ENCODE results near the gene PPAN. TPM values are rescaled to one million over a fixed set of nuclear protein-coding genes. Genes with fewer than 3 reads are reported as not detected.

The PPAN gene
- polyA plus RNA-seq, 1 donor, result 28.4 TPM

DNA sequence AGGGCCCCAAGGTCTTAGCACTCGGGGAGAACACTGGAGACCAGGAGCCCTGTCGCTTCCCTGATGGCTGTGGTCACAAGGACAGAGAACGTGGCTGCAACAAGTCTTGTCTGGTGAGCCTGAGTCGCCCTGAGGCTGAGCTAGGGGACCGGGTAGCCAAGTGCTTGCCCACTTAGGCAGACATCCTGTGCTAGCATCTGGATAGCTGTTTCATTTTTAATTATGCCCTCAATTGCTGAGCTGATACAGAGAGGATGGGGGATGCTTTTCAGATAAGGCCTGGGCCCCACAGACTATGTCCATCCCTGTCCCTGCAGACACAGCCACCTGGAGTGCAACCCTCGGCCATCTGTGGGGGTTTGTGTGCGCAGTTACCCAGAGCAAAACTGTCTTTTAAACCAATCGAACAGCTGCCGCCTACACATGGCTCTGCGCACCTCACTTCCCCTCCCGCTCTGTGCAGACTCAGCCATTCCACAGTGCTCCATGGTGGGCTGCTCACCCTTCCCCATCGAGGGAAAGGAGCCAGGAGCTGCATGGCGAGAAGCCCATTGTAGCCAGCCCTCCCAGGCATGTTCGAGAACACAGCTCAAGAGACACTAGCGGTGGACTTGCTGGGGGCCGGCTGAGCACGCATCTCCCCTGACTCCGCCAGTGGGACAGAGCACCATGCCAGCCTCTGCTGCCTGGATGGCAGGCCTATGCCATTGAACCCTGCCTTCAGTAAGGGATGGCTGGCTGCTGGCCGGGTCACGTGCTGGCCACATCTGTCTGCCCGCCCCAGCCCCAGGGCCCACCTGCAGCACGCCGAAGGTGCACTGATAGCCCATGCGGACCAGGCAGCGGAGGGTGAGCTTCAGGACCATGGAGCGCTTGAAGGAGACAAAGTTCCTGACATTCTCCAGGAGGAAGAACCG is 33.0 kb downstream of the PPAN start:
- no peak for DNase-seq

DNA sequence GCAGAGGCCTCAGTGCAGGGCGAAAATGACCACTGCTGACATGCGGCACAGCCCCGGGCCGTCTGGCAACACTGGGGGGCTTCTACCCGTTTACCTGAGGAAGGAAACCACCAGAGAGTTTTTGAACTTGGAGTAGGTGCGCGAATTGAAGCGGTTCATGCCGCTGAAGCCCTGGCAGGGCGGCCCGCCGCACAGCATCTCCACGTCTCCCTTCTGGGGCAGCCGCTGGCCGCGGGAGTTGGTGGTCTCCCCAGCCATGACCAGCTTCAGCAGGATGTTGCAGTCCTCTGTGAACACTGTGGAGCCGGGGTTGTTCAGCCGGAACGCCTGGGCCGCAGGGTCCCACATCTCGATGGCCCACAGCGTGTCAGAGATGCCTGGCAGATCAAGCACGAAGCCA is 33.8 kb downstream of the PPAN start:
- no peak for DNase-seq

DNA sequence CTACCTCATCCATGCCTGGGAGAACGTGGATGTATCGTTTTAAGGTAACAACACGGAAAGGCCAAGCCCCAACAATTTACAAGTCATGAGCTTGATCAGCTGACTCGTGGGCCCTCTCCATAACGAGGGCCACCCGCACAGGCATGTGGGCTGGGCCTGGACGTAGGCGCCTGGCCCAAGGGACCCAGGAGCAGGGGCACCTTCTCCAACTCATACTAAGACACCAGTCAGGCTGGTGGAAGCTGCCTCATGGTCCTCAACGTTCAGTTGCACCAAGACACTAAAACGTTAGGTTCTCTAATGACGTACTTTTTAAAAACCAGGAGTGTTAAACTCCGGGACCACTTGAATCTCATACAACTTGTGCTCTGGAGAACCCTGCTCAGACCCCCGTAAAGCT is 35.3 kb downstream of the PPAN start:
- no peak for DNase-seq

DNA sequence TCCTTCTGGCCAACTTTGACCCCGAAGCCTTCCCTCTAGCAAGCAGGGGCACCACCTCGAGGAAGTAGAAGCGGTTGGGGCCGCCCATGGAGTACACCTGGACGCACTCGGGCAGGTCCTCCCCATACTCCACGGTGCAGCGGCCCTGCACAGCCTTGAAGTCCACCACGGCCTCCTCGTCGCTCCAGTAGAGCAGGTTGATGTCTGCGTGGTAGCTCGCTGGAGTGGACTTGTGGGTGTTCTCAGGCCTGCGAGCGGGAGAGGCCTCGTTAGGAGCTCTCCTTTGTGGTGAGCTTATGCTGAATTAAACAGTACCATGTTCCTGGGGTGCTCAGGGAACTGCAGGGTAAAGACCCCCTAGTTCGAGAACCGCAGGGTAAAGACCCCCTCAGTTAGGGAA is 35.8 kb downstream of the PPAN start:
- no peak for DNase-seq

DNA sequence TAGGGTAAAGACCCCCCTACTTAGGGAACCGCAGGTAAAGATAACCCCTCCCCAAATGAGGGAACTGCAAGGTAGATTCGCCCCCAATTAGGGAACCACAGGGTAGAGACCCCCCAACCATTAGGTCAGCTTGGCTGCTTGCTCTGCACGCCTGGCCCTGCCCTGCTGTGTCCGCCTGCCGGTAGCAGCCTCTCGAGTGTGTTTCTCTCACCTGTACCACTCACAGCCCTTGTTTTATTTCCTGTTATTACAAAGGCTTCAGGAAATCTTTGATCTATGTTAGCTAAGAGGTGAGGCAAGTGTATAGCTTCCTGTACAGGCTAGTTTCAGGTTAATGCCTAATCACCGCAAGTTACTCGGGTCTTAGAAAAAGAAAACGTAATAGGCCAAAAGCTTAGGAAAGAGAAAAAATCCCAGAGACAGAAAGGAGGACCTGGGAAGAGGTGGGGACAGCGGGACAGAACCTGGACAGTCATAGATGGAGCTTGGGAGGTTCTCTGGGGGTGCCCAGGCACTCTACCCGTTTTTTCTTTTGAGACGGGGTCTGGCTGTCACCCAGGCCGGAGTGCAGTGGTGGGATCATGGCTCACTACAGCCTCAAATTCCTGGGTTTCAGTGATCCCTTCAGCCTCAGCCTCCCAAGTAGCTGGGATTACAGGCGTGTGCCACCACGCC is 36.7 kb downstream of the PPAN start:
- no peak for DNase-seq

DNA sequence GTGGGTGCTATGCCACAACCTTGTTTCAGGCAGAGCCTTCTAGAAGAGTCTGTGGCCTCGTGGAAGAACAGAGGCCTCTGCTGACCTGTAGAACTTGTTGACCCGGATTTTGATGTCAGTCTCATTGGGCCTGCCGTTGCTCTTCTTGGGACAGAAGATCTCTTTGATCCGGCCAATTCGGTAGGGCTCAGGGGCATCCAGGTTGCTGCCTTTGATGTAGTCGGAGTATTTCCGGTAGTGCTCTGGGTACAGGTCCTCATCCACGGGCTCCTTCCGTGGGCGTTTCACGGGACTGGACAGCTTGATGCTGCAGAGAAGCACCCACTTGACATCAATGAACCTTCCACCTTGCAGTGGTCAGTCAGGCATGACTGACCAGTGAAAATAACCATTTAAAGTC is 37.5 kb downstream of the PPAN start:
- no peak for DNase-seq

DNA sequence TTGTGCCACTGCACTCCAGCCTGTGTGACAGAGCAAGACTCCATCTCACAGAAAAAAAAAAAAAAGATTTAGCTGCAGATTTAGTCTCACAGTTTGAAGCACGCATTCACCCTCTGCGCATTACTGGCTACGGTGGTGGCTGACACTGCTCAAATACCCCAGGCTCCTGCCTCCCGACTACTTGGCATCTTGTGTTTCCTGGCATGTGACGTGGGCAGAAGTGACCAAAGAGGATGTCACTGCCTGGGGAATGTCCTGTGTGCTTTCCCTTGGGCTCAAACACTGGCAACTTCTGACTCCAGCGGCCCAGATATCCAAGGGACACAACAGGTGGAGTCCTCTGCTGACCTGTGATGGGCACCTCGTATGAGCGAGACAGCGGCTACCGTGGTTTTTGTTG is 38.2 kb downstream of the PPAN start:
- no peak for DNase-seq

DNA sequence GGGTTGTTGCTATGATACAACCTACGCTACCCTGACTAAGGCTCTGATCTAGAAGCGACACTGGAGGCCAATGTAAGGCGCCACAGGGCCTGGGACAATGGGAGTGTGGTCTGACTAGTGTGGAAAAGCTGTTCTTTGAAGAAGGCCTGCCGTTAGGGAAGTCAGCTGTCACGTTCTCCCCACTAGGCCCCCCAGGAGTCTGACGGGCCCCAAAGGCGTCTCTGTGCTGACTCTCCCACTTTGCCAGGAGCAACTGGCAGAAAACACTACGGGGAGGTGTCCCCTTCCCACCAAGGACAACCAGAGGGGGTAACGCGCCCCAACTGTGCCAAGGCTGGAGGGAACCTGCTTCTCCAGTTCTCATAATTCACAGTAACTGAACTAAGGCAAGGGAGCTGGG is 38.9 kb downstream of the PPAN start:
- no peak for DNase-seq

DNA sequence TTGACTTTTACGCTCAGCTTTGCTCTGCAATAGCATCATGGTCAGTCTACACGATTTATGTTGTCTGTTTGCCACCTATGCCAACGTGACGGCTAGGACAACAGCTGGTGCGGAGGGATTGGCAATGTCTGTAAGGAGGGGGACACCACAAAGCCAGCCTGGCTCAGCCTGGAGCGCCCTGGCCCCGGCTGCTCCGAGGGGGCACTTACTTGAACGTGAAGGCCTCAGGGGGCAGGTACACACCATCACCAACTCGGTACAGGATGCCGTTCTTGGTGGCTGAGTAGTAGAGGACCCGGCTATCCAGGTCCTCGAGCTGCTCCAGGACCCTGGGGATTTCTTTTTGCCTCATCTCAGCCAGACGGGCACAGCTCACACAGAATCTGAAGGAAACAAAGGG is 40.0 kb downstream of the PPAN start:
- no peak for DNase-seq

DNA sequence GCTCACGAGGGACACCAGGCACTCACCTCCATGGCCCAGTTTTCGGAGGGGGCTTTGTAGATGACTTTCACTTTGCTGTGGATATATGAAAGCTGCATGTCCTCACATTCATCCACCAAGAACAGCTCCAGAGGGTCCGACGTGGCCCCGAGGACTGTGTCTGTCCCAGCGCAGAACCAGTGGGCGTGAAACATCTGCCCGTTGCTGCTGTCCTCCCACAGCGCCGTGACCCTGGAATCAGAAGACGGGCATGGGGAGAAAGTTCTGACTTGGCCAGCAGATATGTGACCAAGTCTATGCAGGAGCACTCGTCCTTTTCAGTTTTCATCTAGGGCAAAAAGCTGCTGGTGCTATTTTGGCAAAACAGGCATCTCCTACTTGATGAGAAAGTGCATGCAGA is 43.3 kb downstream of the PPAN start:
- DNase-seq, result no peak

DNA sequence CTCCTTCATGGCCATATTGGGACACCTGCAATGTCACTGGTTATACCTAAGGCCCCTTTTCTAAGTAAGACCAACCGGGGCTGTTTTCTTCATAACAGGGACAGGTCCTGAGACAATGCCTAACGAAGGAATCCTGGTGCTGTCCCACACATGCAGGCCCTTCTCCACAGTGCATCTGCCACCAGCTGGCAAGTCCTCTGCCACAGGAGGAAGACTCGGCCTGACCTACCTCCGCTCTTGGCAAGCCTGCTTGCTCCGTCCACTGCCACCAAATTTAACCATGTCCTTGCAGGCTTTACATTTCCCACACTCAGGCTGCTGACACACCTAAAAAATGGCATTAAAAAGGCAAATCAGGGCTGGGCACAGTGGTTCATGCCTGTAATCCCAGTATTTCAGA is 45.4 kb downstream of the PPAN start:
- DNase-seq, result no peak

DNA sequence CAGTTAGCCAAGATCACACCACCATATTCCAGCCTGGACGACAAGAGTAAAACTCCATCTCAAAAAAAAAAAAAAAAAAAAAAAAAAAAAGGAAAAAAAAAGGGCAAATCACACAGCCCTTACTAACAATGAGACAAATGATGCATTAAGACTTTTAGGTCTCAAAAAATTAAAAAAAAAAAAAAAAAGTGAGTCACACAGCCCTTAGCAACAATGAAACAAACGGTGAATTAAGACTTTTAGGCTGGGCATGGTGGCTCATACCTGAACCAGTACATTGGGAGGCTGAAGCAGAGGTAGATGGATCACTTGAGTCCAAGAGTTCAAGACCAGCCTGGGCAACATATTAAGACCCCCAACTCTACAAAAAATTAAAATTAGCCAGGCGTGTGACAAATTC is 45.9 kb downstream of the PPAN start:
- no peak for DNase-seq

DNA sequence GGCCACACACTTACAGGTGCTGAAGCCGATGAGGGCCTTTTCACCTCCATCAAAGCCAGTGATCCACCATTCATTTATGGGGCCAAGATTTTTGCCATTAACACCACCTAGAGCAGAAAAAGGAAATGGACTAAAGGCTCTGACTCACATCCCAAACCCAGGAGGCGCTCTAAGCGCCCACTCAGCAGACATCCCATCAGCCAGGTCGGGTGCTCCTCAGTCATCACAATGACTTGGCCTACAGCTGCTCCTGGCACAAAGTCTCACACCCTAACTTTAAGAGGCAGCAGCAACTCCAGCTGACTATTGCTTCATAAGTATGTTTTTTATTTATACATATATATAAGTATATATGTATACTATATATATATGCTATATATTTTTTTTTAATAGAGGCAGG is 49.7 kb downstream of the PPAN start:
- DNase-seq, result no peak

DNA sequence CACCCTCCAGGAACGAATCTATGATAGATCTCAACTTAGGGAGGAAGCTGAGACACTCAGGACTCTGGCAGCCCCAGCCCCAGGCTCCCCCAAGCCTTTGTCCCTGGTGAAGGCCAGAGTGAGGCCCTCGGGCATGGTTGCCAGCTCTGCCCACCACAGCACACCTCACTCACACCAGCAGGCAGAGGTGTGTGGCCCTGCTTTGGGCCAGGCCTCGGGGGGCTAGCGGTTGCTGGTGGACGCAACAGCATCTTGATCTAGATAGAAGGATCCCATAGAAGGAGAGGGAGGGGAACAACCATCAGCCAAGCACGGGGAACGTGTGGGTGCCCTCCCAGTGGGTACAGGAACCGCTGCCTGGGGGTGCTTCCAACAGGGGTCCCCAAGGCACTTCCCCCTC is 51.9 kb downstream of the PPAN start:
- DNase-seq, result no peak

DNA sequence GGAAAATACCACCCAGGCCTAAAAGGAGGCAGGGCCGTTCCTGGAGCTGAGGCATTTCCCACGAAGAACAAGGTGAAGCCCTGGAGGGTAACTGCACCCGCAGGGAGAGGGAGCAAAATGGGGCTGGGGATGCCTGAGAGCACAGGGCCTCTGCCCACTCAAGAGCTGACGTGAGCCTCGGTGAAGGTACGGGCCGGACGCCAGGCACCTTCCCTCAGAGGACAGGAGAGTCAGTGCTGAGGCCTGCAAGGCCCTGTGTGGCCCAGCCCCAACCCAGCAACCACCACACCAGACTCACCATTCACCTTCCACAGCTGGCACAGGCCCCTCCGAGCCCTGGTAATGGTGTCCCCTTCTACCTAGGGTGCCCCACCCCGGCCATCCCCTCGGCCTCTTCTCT is 52.3 kb downstream of the PPAN start:
- no peak for DNase-seq

DNA sequence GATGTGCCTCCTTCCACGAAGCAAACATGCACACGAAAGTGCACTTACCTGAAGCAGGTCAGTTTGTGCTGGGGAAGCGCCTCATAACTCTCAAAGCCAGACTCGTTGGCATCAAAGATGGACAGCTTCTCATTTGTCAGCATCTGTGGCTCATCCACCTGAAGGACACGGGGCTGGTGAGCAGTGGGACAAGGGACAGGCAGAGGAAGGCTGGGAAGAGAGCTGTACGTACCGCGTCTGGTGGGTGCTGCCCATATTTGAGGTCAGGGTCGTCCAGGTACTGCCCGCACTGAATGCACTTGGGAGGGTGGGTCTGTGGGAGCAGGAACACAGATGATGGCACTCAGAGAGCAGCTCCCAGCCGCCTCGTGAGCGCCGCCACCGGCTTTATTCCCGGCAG is 53.4 kb downstream of the PPAN start:
- DNase-seq, result no peak

Other genes with a start within 250 kb of the PPAN start
- gene OLFM2, start 169.8 kb upstream of the PPAN start, polyA plus RNA-seq (ENCODE audit: insufficient read length), result 18.9 TPM
- gene COL5A3, start 95.9 kb upstream of the PPAN start, polyA plus RNA-seq (ENCODE audit: insufficient read length), result 0.71 TPM
- gene RDH8, start 92.9 kb upstream of the PPAN start, polyA plus RNA-seq (ENCODE audit: insufficient read length), result 0.40 TPM
- 23.2 TPM for gene SHFL, start 20.0 kb upstream of the PPAN start, polyA plus RNA-seq (ENCODE audit: insufficient read length)
- 1.4 TPM for gene ANGPTL6, start 3.7 kb upstream of the PPAN start, polyA plus RNA-seq (ENCODE audit: insufficient read length)
- gene P2RY11, start 5.3 kb downstream of the PPAN start, polyA plus RNA-seq (ENCODE audit: insufficient read length), result 12.7 TPM
- gene EIF3G, start 13.5 kb downstream of the PPAN start, polyA plus RNA-seq (ENCODE audit: insufficient read length), result 201 TPM
- gene DNMT1, start 88.6 kb downstream of the PPAN start, polyA plus RNA-seq (ENCODE audit: insufficient read length), result 160 TPM
- gene S1PR2, start 125.0 kb downstream of the PPAN start, polyA plus RNA-seq (ENCODE audit: insufficient read length), result 11.9 TPM
- 34.2 TPM for gene MRPL4, start 145.9 kb downstream of the PPAN start, polyA plus RNA-seq (ENCODE audit: insufficient read length)
- gene ICAM1, start 164.8 kb downstream of the PPAN start, polyA plus RNA-seq (ENCODE audit: insufficient read length), result 4.7 TPM
- gene ICAM4, start 180.6 kb downstream of the PPAN start, polyA plus RNA-seq (ENCODE audit: insufficient read length), result 0.37 TPM
- 0.08 TPM for gene ICAM5, start 183.6 kb downstream of the PPAN start, polyA plus RNA-seq (ENCODE audit: insufficient read length)
- 7.1 TPM for gene ZGLP1, start 203.5 kb downstream of the PPAN start, polyA plus RNA-seq (ENCODE audit: insufficient read length)
- 14.3 TPM for gene FDX2, start 209.7 kb downstream of the PPAN start, polyA plus RNA-seq (ENCODE audit: insufficient read length)
- 25.4 TPM for gene RAVER1, start 227.2 kb downstream of the PPAN start, polyA plus RNA-seq (ENCODE audit: insufficient read length)
- gene ICAM3, start 233.3 kb downstream of the PPAN start, polyA plus RNA-seq (ENCODE audit: insufficient read length), result 8.1 TPM

Data from left kidney (tissue), 2 donors.